Gastrocnemius medialis (tissue), 4 donors: ENCODE data around the gene INSYN2B.

Source experiments
- CTCF ChIP-seq, 5 experiments: fragments of 450-650 bp in 3 of 5; fragments of 200-600 bp in 2 of 5; sonication (generic) in 2 of 5; IDR thresholded peaks in 4 of 5; conservative IDR thresholded peaks in 1 of 5; 1 replicate in 4 of 5; 2 replicates in 1 of 5; pipeline ENCODE4 v1.5.1; 2016 to 2019; ENCODE audit warnings: antibody characterized with exemption in 5 of 5, mild to moderate bottlenecking in 3 of 5, moderate library complexity in 3 of 5
- POLR2A ChIP-seq, 2 donors: fragments of 450-650 bp; IDR thresholded peaks; one replicate each; pipeline ENCODE4 v1.6.1; 2017; ENCODE audit warnings: antibody characterized with exemption in 2 of 2, mild to moderate bottlenecking in 2 of 2, moderate library complexity in 2 of 2

GRCh38 chr5:169831331-169831730, 149.0 kb downstream of the INSYN2B start:
- no peak for TF ChIP-seq CTCF (IDR thresholded peaks at IDR 0.05 in 4 of 5, conservative IDR thresholded peaks at IDR 0.05 in 1 of 5)
- TF ChIP-seq POLR2A (IDR thresholded peaks at IDR 0.05), result no peak
